NCI-H1417 (cell line): ENCODE results near the gene ZNF664.

Experiments used
- DNase-seq, 3 experiments: peaks; one replicate each; lab custom pipeline; 2025; lab: John Stamatoyannopoulos, UW

The ZNF664 gene

DNA sequence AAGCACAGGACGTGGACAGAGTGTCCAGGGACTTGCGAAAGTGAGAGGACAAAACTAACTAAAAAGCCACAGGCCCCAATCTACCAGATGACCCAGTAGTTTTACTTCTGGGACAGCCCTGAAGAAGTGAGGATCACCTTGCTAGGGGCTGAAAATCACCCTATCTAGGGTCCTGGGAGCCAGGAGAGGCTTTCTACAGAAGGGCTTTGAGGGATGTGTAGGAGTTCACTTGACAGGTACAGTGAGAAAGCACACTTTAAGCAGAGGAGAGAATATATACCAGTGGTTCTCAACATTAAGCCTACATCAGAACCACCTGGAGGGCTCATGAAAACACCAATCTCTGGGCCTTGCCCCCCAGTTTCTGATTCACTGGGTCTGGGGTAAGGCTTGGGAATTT lies 60.8 kb downstream of the ZNF664 start:
- no peak for DNase-seq

DNA sequence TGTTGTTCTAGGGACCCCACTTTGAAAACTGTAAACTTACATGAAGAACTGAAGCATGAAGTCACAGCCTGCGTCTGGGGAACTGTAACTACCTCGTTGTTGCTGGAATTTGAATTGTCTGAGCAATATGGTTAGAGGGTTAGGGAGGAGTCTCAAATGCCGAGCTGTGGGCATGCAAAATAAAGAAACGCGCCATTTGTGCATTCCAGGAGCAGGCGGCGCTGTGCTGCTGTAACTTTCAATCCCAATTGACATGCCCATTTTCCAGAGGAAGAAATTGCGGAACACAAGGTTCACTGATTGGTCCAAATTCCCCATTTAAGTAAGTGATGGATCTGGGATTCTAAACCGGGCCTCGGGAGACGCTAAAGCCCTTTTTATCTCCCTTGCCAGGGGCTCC lies 61.3 kb downstream of the ZNF664 start:
- DNase-seq = no peak

GRCh38 chr12:124035163-124035562 lies 62.1 kb downstream of the ZNF664 start:
- DNase-seq = no peak

GRCh38 chr12:124036171-124036598 lies 63.2 kb downstream of the ZNF664 start:
- DNase-seq = peak in 1 of 3 experiments; percentile 56

GRCh38 chr12:124036657-124037109 lies 63.7 kb downstream of the ZNF664 start:
- peak; percentile 47 to 79 (median 56) for DNase-seq

- no peak for DNase-seq
Measured at GRCh38 chr12:124037331-124037730, 64.3 kb downstream of the ZNF664 start.

DNA sequence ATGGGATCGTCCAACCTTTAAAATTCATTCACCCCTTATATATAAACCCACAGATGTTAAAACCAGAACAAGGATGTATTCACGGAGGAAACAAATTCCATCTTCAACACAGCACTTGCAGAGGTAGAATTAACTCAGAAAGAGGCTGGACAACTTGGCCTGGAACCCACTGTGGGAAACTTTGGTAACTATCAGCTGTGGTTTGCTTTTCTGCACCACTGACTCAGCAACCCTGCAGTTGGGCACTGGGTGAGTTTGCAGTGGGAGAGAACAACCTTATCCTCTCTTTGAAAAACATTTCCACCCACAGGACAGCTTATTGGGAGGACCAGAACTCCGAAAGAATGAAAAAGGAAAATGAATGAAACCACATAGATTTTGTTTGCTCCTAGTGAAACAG lies 66.3 kb downstream of the ZNF664 start:
- DNase-seq = no peak

DNA sequence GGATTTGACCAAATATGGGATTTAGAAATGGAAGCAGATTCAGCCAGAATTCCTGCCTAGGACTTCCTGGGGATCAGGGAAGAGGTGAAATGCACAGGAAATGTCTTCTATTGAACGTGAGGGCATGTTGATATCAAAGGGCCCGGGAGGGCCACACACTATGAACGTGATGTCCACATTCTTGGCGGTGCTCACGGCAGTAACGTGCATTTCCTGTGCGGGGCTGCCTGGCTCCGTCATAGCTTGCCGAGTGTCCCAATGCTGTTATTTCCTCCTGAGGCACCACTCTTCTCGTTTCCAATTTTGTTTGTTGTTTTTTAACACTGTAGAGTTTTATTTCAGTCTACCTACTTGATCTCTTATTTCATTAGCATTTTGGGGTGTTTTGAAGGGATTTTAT lies 67.3 kb downstream of the ZNF664 start:
- DNase-seq = peak in 1 of 3 experiments; percentile 11

DNA sequence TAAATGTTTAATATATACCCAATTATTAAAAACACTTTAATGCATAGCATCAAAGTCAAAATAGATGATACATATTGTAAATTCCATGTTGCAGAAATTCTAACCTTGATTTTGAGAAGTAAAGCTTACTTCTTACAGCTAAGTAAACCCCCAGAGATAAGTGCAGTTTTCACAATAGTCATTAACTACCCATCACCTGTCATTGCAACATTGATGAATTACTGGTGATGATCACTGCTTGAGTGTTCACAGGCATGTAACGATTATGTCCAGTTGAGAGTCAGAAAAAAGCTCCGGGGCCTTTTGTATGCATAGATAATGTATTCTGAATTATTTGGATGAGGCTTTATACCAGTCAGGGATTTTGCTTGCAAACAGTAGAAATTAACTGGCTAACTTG lies 67.7 kb downstream of the ZNF664 start:
- DNase-seq = peak in 1 of 3 experiments; percentile 59

DNA sequence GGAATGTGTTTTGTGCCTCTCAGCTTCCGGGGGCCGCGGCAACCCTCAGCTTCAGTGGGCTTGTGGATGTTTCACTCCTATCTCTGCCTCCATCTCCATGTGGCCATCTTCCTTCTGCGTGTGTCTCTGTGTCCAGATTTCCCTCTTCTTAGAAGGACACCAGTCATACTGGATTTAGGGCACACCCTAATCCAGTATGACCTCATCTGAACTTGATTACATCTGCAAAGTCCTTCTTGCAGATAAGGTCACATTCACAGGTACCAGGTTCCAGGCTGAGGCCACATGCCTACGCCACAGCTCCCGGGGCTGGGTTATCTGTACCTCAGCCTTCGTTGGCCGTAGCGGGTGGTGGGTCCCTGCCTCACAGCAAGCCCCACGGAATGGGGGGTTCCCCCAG lies 68.9 kb downstream of the ZNF664 start:
- DNase-seq = no peak

GRCh38 chr12:124044021-124044420 lies 71.0 kb downstream of the ZNF664 start:
- DNase-seq = no peak

- DNase-seq = no peak
Measured at GRCh38 chr12:124044809-124045321, 71.8 kb downstream of the ZNF664 start.

DNA sequence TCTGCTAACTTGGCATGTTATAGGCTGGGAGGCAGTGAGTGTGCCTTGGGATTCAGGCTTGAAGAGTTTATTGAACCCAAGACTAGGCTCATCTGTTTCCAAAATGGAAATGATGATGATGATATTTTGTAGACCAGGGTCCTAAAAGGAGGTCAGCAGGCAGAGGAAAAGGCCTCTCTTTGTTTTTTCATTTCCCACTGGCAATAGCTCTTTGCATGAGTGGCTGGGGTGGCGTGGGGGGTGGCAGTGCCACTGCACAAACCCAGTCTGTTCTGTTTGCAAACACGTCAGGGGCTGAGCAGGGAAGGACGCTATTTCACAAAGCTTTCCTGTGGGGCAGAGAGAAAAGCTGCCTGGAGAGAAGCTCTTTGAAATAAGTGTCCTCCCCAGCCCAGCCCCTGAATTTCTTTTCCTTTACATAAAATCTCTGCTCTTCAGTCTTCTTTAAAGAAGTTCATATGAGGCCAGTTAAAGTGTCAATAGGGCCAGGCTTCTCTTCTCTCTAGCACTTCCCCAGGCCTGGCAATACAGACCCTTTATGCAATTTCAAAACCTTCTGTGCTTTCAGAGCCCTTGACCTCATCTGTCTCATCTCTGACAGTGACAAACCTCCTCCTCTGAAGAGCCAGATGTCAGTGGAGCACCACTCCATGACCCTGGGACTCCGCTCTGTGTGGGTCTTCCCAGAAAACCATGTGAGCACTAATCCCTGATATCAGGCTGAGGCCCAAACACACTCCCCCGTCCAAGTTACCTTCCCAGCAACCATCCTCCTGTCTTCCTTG lies 72.8 kb downstream of the ZNF664 start:
- DNase-seq = no peak

- DNase-seq = no peak
Measured at GRCh38 chr12:124046456-124046740, 73.4 kb downstream of the ZNF664 start.

DNA sequence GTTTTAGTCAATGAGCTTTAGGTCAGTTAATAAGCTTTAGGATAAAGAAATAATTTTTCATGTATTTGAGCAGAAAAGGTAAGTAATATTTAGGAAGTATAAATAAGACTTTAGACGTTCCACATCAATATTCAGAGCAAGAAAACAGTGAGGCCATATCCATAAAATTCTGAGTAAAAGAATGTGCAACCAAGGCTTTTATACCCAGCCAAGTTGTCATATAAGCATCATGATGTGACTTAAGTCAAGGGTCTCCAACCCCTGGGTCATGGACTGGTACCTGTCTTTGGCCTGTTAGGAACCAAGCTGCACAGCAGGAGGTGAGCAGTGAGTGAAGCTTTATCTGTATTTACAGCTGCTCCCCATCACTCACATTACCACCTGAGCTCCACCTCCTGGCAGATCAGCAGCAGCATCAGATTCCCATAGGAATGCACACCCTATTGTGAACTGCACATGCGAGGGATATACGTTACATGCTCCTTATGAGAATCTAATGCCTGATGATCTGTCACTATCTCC lies 74.1 kb downstream of the ZNF664 start:
- no peak for DNase-seq

GRCh38 chr12:124049451-124050094 lies 76.6 kb downstream of the ZNF664 start:
- DNase-seq = no peak

DNA sequence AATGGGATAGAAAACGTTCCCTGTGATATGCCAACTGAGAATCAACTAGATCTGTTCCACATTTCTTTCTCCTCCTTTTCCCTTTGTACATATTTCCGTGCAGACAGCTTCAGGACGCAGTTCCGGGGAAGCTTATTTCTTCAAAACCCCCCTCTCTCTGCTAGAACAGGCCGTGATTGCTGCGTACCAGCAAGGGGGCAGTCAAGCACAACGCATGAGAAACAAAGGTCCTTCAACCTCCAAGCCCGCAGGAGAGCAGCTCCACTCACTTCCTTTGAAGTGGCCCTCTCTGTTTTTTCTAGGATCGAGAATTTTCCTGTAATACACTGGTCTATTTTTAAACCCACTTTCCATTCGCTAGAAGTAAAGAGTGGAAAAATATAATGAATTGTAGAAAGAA lies 80.8 kb downstream of the ZNF664 start:
- DNase-seq = peak; percentile 20 to 89 (median 67)

- peak in 1 of 3 experiments; percentile 40 for DNase-seq
Measured at GRCh38 chr12:124055066-124055465, 82.1 kb downstream of the ZNF664 start.

- no peak for DNase-seq
Measured at GRCh38 chr12:124057691-124058090, 84.7 kb downstream of the ZNF664 start.

DNA sequence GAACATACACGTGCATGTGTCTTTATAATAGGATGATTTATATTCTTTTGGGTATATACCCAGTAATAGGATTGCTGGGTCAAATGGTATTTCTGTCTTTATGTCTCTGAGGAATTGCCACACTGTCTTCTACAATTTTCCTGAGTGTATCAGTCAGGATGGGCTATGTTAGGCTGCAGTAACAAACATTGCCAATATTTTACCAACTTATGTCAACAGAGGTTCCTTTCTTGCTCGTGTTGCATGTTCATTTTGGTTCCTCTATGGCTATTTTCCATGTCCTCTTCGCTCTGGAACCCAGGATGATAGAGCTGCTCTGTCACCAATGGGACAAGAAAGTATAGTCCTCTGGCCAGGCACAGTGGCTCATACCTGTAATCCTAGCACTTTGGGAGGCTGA lies 86.7 kb downstream of the ZNF664 start:
- DNase-seq = no peak
